Tibial nerve (tissue), 4 donors: ENCODE data around the gene RIN1.

Source experiments
- EP300 ChIP-seq, 2 donors: sonication (generic); formaldehyde crosslinking; IDR thresholded peaks; one replicate each; pipeline ENCODE4 v1.6.1; 2017; ENCODE audit warnings: antibody characterized with exemption in 2 of 2, mild to moderate bottlenecking in 1 of 2
- POLR2A ChIP-seq, 2 donors: fragments of 450-650 bp; IDR thresholded peaks; one replicate each; pipeline ENCODE4 v1.6.1; 2017; ENCODE audit warnings: antibody characterized with exemption in 2 of 2, mild to moderate bottlenecking in 2 of 2, moderate library complexity in 2 of 2
- TF ChIP-seq, protein P1 (sequence below), 5 experiments: fragments of 200-600 bp in 3 of 5; fragments of 450-650 bp in 2 of 5; sonication (generic) in 3 of 5; IDR thresholded peaks; one replicate each; pipeline ENCODE4 v1.5.1; 2016 to 2019; ENCODE audit warnings: antibody characterized with exemption in 5 of 5, mild to moderate bottlenecking in 3 of 5, moderate library complexity in 2 of 5

DNA sequence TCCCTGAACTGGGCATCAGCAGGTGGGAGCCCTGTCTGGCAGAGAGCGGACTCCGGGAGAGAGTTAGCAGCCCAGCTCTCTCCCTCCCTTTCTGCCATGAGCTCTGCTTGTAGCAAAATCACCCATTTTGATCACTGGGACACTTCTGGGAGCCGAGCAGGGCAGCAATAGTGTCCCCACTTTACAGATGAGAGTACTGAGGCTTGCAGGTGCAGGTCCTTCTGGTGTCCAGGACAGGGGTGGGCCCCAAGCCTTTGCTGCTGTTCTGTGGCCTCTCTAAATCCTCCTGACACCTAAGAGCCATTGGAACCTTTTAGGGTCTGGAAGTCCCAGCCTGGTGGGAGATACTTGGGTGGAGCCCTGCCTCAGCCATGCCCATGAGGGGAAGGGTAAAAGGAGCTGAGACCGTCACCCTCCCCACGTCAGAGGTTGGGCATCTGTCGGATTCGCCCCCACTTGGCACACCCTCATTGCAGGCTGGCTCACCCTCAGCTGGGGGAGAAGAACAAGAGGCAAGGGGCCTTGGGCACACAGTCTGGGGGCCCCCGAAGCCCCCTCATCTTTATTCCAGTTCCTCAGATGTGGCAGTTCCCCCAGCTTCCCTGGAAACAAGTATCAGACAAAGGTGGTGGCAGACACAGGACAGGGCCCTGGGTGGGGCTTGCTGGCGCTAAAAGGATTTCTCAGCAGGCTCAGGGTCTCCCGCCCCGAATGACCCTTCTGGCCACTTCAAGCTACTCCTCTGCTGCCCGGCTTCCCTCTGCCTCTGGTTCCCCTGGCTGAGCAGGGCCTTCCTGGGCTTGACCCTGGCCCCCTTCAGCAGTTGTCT is 4.5 kb downstream of the RIN1 start:
- TF ChIP-seq POLR2A (IDR thresholded peaks at IDR 0.05) (no peak), EP300 (IDR thresholded peaks at IDR 0.05) (no peak)
- TF ChIP-seq, protein P1, sequence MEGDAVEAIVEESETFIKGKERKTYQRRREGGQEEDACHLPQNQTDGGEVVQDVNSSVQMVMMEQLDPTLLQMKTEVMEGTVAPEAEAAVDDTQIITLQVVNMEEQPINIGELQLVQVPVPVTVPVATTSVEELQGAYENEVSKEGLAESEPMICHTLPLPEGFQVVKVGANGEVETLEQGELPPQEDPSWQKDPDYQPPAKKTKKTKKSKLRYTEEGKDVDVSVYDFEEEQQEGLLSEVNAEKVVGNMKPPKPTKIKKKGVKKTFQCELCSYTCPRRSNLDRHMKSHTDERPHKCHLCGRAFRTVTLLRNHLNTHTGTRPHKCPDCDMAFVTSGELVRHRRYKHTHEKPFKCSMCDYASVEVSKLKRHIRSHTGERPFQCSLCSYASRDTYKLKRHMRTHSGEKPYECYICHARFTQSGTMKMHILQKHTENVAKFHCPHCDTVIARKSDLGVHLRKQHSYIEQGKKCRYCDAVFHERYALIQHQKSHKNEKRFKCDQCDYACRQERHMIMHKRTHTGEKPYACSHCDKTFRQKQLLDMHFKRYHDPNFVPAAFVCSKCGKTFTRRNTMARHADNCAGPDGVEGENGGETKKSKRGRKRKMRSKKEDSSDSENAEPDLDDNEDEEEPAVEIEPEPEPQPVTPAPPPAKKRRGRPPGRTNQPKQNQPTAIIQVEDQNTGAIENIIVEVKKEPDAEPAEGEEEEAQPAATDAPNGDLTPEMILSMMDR (IDR thresholded peaks at IDR 0.05), result no peak
